Caco-2 (cell line): ENCODE measurements around the gene PGR. TPM values are rescaled to one million over a fixed set of nuclear protein-coding genes. Genes with fewer than 3 reads are reported as not detected.

ENCODE experiments used
- BruUV-seq: library from RNA; stranded (reverse); fragments of 400-500 nt; replicated peaks from 2 replicates; lab custom pipeline; 2021; lab: Mats Ljungman, UMichigan
- CTCF ChIA-PET: fragments of 300-600 bp; sonication (Branson Sonifier 250); formaldehyde crosslinking; loops from one replicate; lab custom pipeline; 2022; ENCODE audit warnings: antibody characterized with exemption; lab: Charles Lee
- POLR2A ChIA-PET: fragments of 300-600 bp; sonication (Branson Sonifier 250); formaldehyde crosslinking; loops from one replicate; lab custom pipeline; 2022; ENCODE audit warnings: antibody characterized with exemption; lab: Charles Lee
- DNase-seq, 2 experiments: peaks; one replicate each; pipeline versions ENCODE4 v3.0.0 to v3.0.0-alpha.2; 2020 to 2022
- H3K27me3 ChIP-seq: replicated peaks from 2 replicates; pipeline ENCODE4 v1.6.0; 2011; ENCODE audit warnings: low read length; ENCODE audit not compliant: control insufficient read depth, insufficient read depth
- H3K36me3 ChIP-seq: 2 replicates; pipeline ENCODE4 v1.5.1; 2011; ENCODE audit warnings: low read length; ENCODE audit not compliant: control insufficient read depth, insufficient read depth
- H3K4me1 ChIP-seq: fragments of 250-450 bp; sonication (Bioruptor Pico); 2 replicates; pipeline ENCODE4 v1.5.1; 2020; ENCODE audit warnings: mild to moderate bottlenecking
- H3K4me3 ChIP-seq: 2 replicates; pipeline ENCODE4 v1.5.1; 2011; ENCODE audit warnings: low read depth, mild to moderate bottlenecking, control low read depth, low read length
- H3K9me3 ChIP-seq: fragments of 250-450 bp; sonication (Bioruptor Pico); 2 replicates; pipeline ENCODE4 v1.5.1; 2020; ENCODE audit warnings: mild to moderate bottlenecking, moderate library complexity
- H3K27ac Mint-ChIP-seq: one replicate; pipeline ENCODE4 v1.8.0; 2022; ENCODE audit warnings: mixed read lengths; ENCODE audit not compliant: unreplicated experiment
- H3K27me3 Mint-ChIP-seq: one replicate; pipeline ENCODE4 v1.8.0; 2022; ENCODE audit warnings: mixed read lengths; ENCODE audit not compliant: insufficient read depth, unreplicated experiment
- H3K36me3 Mint-ChIP-seq: one replicate; pipeline ENCODE4 v1.8.0; 2022; ENCODE audit warnings: mild to moderate bottlenecking, mixed read lengths; ENCODE audit not compliant: insufficient read depth, unreplicated experiment
- H3K4me1 Mint-ChIP-seq: one replicate; pipeline ENCODE4 v1.8.0; 2022; ENCODE audit warnings: low read depth, mixed read lengths; ENCODE audit not compliant: unreplicated experiment
- H3K4me3 Mint-ChIP-seq: one replicate; pipeline ENCODE4 v1.8.0; 2022; ENCODE audit warnings: mild to moderate bottlenecking, moderate library complexity, mixed read lengths; ENCODE audit not compliant: unreplicated experiment
- H3K9me3 Mint-ChIP-seq: one replicate; pipeline ENCODE4 v1.8.0; 2022; ENCODE audit warnings: mixed read lengths; ENCODE audit not compliant: unreplicated experiment
- CTCF ChIP-seq, 2 experiments: fragments of 200-600 bp in 1 of 2; IDR thresholded peaks; 1 replicate in 1 of 2; 2 replicates in 1 of 2; pipeline versions ENCODE4 v1.5.1 to v1.8.0; 2011 to 2022; ENCODE audit warnings: antibody characterized with exemption in 1 of 2, control low read depth in 1 of 2, inconsistent platforms in 1 of 2, low read depth in 1 of 2, low read length in 1 of 2, mild to moderate bottlenecking in 1 of 2, moderate library complexity in 1 of 2; ENCODE audit not compliant: insufficient read depth in 1 of 2, severe bottlenecking in 1 of 2, unreplicated experiment in 1 of 2
- intact Hi-C: fragments of 100-400 bp; cut with micrococcal nuclease; formaldehyde crosslinking; loops from one replicate; pipeline ENCODE4 v1.10.0; 2022; ENCODE audit not compliant: unreplicated experiment
- total RNA-seq: library from RNA; stranded (reverse); gene quantifications from 2 replicates; pipeline ENCODE4 v1.2.3, GENCODE V29; 2022

Gene PGR
- total RNA-seq, 1 experiment from 2014 or later: not detected

- POLR2A ChIA-PET: interaction anchor here (0.6 kb wide), 1 partner anchor 13 kb away, joined by 3 read pairs; no protein-coding TSS in a partner anchor
- Mint-ChIP-seq H3K27ac (no peak overlapping the region), H3K9me3 (no peaks in the 10 kb centered on the region), H3K4me3 (no peak overlapping the region), H3K36me3 (no peaks in the 10 kb centered on the region), H3K27me3 (peaks cover 3% of the 10 kb centered on the region), H3K4me1 (no peaks in the 10 kb centered on the region)
- DNase-seq: no peak
- no peaks in the 10 kb centered on the region for H3K9me3 ChIP-seq
- BruUV-seq: no TSS peak
- no peak for TF ChIP-seq CTCF (IDR thresholded peaks at IDR 0.05; ENCODE audit: insufficient read depth in 1 of 2, low read depth in 1 of 2, low read length in 1 of 2, severe bottlenecking in 1 of 2, unreplicated experiment in 1 of 2)
- intact Hi-C loops: no loop called here
- CTCF ChIA-PET: interaction anchor here (0.5 kb wide), 1 partner anchor 124 kb away, joined by 3 read pairs; no protein-coding TSS in a partner anchor
- no peaks in the 10 kb centered on the region for H3K4me1 ChIP-seq
- no peak overlapping the region for H3K4me3 ChIP-seq
- no peaks in the 10 kb centered on the region for H3K36me3 ChIP-seq
- no peaks in the 10 kb centered on the region for H3K27me3 ChIP-seq
Observed at GRCh38 chr11:101030692-101031091, 98.9 kb downstream of the PGR start.

- no TSS peak for BruUV-seq
- no peaks in the 10 kb centered on the region for H3K9me3 Mint-ChIP-seq
- H3K27me3 ChIP-seq: no peaks in the 10 kb centered on the region
- H3K4me3 Mint-ChIP-seq: no peak overlapping the region
- H3K36me3 Mint-ChIP-seq: no peaks in the 10 kb centered on the region
- intact Hi-C loops: no loop called here
- H3K9me3 ChIP-seq: no peaks in the 10 kb centered on the region
- no peaks in the 10 kb centered on the region for H3K4me1 ChIP-seq
- POLR2A ChIA-PET: no interaction called here
- H3K36me3 ChIP-seq: no peaks in the 10 kb centered on the region
- H3K27ac Mint-ChIP-seq: no peak overlapping the region
- peaks cover 3% of the 10 kb centered on the region for H3K27me3 Mint-ChIP-seq
- no peak for DNase-seq
- no peaks in the 10 kb centered on the region for H3K4me1 Mint-ChIP-seq
- CTCF ChIA-PET: no interaction called here
- H3K4me3 ChIP-seq: no peak overlapping the region
- TF ChIP-seq CTCF (IDR thresholded peaks at IDR 0.05; ENCODE audit: insufficient read depth in 1 of 2, low read depth in 1 of 2, low read length in 1 of 2, severe bottlenecking in 1 of 2, unreplicated experiment in 1 of 2): no peak
Observed at GRCh38 chr11:101030015-101030414, 99.6 kb downstream of the PGR start.

GRCh38 chr11:101028644-101029043 is 101.0 kb downstream of the PGR start:
- Mint-ChIP-seq H3K36me3 (no peaks in the 10 kb centered on the region), H3K27ac (no peak overlapping the region), H3K9me3 (no peaks in the 10 kb centered on the region), H3K27me3 (peaks cover 3% of the 10 kb centered on the region), H3K4me3 (no peak overlapping the region), H3K4me1 (no peaks in the 10 kb centered on the region)
- no peak for TF ChIP-seq CTCF (IDR thresholded peaks at IDR 0.05; ENCODE audit: insufficient read depth in 1 of 2, low read depth in 1 of 2, low read length in 1 of 2, severe bottlenecking in 1 of 2, unreplicated experiment in 1 of 2)
- Histone ChIP-seq H3K27me3 (no peaks in the 10 kb centered on the region), H3K9me3 (no peaks in the 10 kb centered on the region), H3K36me3 (no peaks in the 10 kb centered on the region), H3K4me1 (no peaks in the 10 kb centered on the region), H3K4me3 (no peak overlapping the region)
- POLR2A ChIA-PET: no interaction called here
- no TSS peak for BruUV-seq
- intact Hi-C loops: no loop called here
- CTCF ChIA-PET: no interaction called here
- DNase-seq: no peak
